HG03571 (cell line): Measurements from ENCODE around the gene NLGN2.

Experiments
- ATAC-seq: cut with Tn5 transposase; IDR thresholded peaks from one replicate; pipeline ENCODE4 v1.9.1; 2021; ENCODE audit not compliant: unreplicated experiment

Gene NLGN2

GRCh38 chr17:7463372-7463846 is 55.8 kb downstream of the NLGN2 start:
- no peak for ATAC-seq

- ATAC-seq = no peak
These were observed 56.4 kb downstream of the NLGN2 start for GRCh38 chr17:7464081-7464480.

- ATAC-seq = no peak
These were observed 58.1 kb downstream of the NLGN2 start for GRCh38 chr17:7465597-7466275.

- no peak for ATAC-seq
These were observed 58.6 kb downstream of the NLGN2 start for GRCh38 chr17:7466318-7466638.

GRCh38 chr17:7466639-7467341 is 59.1 kb downstream of the NLGN2 start:
- no peak for ATAC-seq

- ATAC-seq = no peak
These were observed 59.9 kb downstream of the NLGN2 start for GRCh38 chr17:7467498-7467897.

GRCh38 chr17:7468290-7468689 is 60.6 kb downstream of the NLGN2 start:
- ATAC-seq = no peak

- ATAC-seq = no peak
These were observed 61.3 kb downstream of the NLGN2 start for GRCh38 chr17:7468804-7469389.
